Measurements from ENCODE around the gene MELTF.

Gene MELTF

GRCh38 chr3:196962108-196962929 lies 67.3 kb downstream of the MELTF start:
- no peak for TF ChIP-seq CTCF (IDR thresholded peaks at IDR 0.05; ENCODE audit: low read depth, low read length, missing control alignments)
- no peak for DNase-seq (ENCODE audit: low read depth)
- no peak overlapping the region for H3K4me3 ChIP-seq (ENCODE audit: low read depth, low read length)

GRCh38 chr3:196954832-196955231 lies 74.8 kb downstream of the MELTF start:
- no peak for DNase-seq (ENCODE audit: low read depth)
- H3K4me3 ChIP-seq (ENCODE audit: low read depth, low read length) = no peak overlapping the region
- no peak for TF ChIP-seq CTCF (IDR thresholded peaks at IDR 0.05; ENCODE audit: low read depth, low read length, missing control alignments)

Measured in GM12864 (cell line).